ENCODE results near the gene DCXR.

DNA sequence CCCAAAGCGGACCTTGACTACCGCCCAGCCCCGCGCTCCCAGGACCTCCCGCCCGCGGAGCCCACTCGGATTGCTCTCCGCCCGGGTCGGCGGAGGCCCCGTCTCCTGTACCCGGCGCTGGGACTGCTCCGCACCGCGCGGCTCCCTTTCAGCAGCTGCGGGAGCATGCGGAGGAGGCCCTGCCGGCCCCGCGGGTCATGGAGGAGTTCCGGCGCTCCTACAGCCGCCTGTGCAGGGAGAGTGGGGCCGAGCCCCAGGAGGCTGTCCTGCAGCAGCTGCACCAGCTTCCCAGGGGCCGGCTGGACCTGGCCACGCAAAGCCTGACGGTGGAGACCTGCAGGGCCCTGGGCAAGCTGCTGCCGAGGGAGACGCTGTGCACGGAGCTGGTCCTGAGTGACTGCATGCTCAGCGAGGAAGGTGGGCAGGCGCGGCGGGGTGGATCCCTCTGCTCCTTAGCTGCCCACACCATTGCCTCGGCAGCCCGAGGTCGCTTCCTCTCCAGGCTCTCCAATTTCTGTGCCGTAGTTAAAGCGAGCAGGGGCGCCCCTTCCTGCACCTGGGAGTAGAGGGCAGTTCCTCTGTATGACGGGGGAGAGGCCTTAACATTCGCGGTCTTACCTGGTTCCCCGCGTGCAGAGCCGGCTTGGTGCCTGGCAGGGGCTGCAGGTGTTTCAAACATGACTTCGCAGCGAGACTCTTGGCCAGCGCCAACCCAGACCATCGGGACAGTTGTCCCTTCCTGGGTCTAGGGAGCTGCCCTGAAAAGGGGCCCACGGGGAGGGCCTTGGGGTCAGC, 13.9 kb downstream of the DCXR start:
- no peak for TF ChIP-seq CTCF (IDR thresholded peaks at IDR 0.05)
- no peak for TF ChIP-seq EP300 (IDR thresholded peaks at IDR 0.05)
- TF ChIP-seq POLR2A (IDR thresholded peaks at IDR 0.05; ENCODE audit: low read depth): no peak
- TF ChIP-seq POLR2AphosphoS5 (IDR thresholded peaks at IDR 0.05): no peak
